ENCODE data around the gene HCLS1. TPM values are rescaled to one million over a fixed set of nuclear protein-coding genes. Genes with fewer than 3 reads are reported as not detected.

The HCLS1 gene
- total and polyA plus RNA-seq, 2 of the 8 experiments (the other 6 are each of a cell fraction or from before 2014, with no cell fraction given): 0.53 to 1.3 TPM

Small RNAs within 50 kb of the gene (small RNA-seq; reads per million reads assigned to genes)
- gene RNU4-62P (ENCODE audit: insufficient read depth): not detected

Other genes starting within 250 kb of the HCLS1 start
- gene POLQ, start 114.9 kb downstream of the HCLS1 start, total RNA-seq (2021; fragmentation: NEBNext Ultra II Directional; extraction: Animal tissue kit (Norgen Biotek cat#: 25700)): 15.3 and 16.1 TPM in 2 replicates
- 2.5 and 3.6 TPM in 2 replicates for gene POLQ, start 114.9 kb downstream of the HCLS1 start, polyA plus RNA-seq (2011; rRNA removed)
- not detected in 2 replicates for gene ARGFX, start 93.0 kb downstream of the HCLS1 start, total RNA-seq (2021; fragmentation: NEBNext Ultra II Directional; extraction: Animal tissue kit (Norgen Biotek cat#: 25700))
- gene ARGFX, start 93.0 kb downstream of the HCLS1 start, polyA plus RNA-seq (2011; rRNA removed): not detected in 2 replicates
- 0.06 TPM in 1 of 2 replicates, not detected in the other for gene FBXO40, start 67.5 kb downstream of the HCLS1 start, total RNA-seq (2021; fragmentation: NEBNext Ultra II Directional; extraction: Animal tissue kit (Norgen Biotek cat#: 25700))
- gene FBXO40, start 67.5 kb downstream of the HCLS1 start, polyA plus RNA-seq (2011; rRNA removed): 0.03 and 0.05 TPM in 2 replicates
- gene GOLGB1, start 88.8 kb upstream of the HCLS1 start, total RNA-seq (2021; fragmentation: NEBNext Ultra II Directional; extraction: Animal tissue kit (Norgen Biotek cat#: 25700)): 27.3 and 28.5 TPM in 2 replicates
- 3.9 and 5.9 TPM in 2 replicates for gene GOLGB1, start 88.8 kb upstream of the HCLS1 start, polyA plus RNA-seq (2011; rRNA removed)
- gene IQCB1, start 174.2 kb upstream of the HCLS1 start, total RNA-seq (2021; fragmentation: NEBNext Ultra II Directional; extraction: Animal tissue kit (Norgen Biotek cat#: 25700)): 28.9 and 31.2 TPM in 2 replicates
- gene IQCB1, start 174.2 kb upstream of the HCLS1 start, polyA plus RNA-seq (2011; rRNA removed): 10.7 and 21.7 TPM in 2 replicates
- gene EAF2, start 174.3 kb upstream of the HCLS1 start, total RNA-seq (2021; fragmentation: NEBNext Ultra II Directional; extraction: Animal tissue kit (Norgen Biotek cat#: 25700)): 6.0 and 6.6 TPM in 2 replicates
- gene EAF2, start 174.3 kb upstream of the HCLS1 start, polyA plus RNA-seq (2011; rRNA removed): 2.0 and 3.6 TPM in 2 replicates
- gene SLC15A2, start 233.5 kb upstream of the HCLS1 start, total RNA-seq (2021; fragmentation: NEBNext Ultra II Directional; extraction: Animal tissue kit (Norgen Biotek cat#: 25700)): 1.8 and 2.0 TPM in 2 replicates
- 2.1 and 3.6 TPM in 2 replicates for gene SLC15A2, start 233.5 kb upstream of the HCLS1 start, polyA plus RNA-seq (2011; rRNA removed)